Measurements from ENCODE around the gene CYGB.
"Not testable (repeated sequence)": the region's sequence is repeated elsewhere in the genome, so short reads cannot be mapped to it uniquely, and the experiment has no call there.

Gene CYGB

DNA sequence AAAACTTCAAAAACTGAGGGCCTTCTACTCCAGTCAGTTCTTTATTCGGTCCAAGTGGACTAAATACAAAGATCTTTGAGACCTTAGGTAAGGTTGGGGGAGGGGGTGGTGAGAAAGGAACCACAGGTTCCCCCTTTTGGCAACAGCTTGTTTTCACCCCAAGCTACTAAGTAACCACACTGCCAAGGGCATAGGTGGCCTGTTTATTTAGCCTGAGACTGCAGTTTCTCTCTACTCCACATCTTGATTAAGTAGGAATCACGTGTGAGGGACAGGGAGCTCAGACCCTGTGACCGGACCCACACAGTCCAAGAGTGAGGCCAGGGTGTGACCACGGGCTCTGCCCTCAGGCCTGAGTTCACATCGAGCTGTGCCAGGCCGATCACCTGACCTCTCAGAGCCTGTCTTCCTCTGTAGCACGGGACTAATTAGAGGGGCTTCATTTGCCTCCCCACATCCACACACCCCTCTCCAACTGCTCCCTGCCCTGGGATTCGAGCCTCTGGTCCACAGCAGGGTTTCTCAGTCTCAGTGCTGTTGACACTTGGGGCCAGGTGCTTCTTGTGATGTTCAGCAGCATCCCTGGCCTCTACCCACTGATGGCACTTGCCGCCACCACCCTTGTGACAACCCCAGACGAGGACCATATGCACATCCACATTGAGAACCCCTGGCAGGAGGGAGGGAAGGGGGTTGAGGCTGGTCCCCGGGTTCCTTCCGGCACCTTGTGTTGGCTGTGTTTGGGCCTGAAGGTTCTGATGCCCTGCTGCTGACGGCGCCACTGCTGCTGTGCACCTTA, 30.3 kb upstream of the CYGB start:
- no peak overlapping the region for H3K4me3 ChIP-seq (ENCODE audit: low read depth, low read length)
- TF ChIP-seq, protein P1, sequence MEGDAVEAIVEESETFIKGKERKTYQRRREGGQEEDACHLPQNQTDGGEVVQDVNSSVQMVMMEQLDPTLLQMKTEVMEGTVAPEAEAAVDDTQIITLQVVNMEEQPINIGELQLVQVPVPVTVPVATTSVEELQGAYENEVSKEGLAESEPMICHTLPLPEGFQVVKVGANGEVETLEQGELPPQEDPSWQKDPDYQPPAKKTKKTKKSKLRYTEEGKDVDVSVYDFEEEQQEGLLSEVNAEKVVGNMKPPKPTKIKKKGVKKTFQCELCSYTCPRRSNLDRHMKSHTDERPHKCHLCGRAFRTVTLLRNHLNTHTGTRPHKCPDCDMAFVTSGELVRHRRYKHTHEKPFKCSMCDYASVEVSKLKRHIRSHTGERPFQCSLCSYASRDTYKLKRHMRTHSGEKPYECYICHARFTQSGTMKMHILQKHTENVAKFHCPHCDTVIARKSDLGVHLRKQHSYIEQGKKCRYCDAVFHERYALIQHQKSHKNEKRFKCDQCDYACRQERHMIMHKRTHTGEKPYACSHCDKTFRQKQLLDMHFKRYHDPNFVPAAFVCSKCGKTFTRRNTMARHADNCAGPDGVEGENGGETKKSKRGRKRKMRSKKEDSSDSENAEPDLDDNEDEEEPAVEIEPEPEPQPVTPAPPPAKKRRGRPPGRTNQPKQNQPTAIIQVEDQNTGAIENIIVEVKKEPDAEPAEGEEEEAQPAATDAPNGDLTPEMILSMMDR (IDR thresholded peaks at IDR 0.05; ENCODE audit: borderline replicate concordance, insufficient read depth, low read depth, low read length), result no peak

DNA sequence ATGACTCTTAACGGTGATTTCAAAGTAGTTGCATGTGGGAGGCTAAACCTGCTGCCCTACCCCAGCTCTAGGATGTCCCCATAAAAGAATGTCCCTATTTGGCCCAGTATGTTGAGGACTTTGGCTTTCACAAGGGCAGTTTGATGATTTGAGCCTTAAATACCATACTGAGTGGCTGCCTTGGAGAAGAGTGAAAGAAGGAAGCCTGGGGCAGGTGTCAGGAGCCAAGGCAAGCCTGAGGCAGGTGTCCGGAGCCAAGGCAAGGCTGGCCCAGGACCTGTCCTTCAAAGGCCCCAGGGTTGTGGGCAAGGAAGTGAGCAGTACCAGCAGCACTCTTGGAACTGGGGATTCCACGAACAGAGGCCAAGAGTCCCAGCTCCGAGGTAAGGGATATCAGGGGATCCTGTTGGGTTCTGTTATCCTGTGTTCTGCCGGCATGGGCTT, 29.5 kb upstream of the CYGB start:
- TF ChIP-seq, protein P1 (IDR thresholded peaks at IDR 0.05; ENCODE audit: borderline replicate concordance, insufficient read depth, low read depth, low read length), result no peak
- no peak overlapping the region for H3K4me3 ChIP-seq (ENCODE audit: low read depth, low read length)

DNA sequence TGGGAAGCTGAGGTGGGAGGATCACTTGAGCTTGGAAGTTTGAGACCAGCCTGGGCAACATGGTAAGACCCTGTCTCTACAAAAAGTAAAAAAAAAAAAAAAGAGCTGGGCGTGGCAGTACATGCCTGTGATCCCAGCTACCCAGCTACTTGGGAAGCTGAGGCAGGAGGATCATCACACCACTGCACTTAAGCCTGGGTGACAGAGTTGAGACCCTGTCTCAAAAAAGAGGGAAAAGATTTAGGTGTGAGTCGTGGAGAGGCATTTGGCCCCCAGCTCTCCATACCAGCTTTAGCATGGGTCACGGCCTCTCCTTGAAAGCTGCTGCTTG, 29.1 kb upstream of the CYGB start:
- TF ChIP-seq, protein P1 (IDR thresholded peaks at IDR 0.05; ENCODE audit: borderline replicate concordance, insufficient read depth, low read depth, low read length), result no peak
- H3K4me3 ChIP-seq (ENCODE audit: low read depth, low read length), result no peak overlapping the region

DNA sequence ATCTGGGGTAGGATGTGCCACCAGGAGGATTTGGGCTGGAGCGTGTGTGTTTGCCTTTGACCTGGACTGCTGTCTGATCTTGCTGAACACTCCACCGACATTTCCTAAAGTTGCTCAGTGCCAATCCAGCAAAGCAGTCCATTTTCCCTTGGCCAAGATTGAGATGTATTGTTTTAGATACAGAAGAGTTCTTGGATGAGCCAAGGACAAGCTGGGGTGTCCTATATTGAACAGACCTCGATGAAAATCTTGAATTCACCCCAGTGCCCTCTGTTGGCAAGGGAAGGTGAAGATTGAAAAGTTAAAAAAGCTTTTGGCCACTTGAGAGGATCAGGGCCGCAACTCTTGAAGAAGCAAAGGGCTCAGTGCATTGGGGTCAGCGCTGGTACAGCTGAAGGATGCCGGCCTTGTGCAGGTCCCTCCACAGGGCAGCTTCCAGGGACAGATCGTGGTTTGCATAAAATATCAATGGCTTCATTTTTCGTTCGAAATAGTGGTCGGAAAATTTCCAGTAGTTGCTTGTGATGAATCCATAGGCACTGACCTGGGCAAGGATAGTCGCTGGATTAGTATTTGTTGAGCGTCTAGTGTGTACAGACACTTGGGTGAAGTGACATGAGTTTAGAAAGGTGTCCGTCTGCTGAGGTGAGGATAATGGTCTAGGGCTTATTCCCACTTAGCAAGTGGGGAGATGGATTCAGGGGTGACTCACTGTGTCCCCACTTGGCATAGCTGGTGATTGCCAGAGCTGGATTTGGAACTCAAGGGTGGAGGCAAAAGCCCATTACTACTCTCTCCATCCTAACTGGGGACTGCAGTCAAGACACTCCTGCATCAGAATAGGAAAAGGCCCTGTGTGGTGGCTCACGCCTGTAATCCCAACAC, 28.5 kb upstream of the CYGB start:
- H3K4me3 ChIP-seq (ENCODE audit: low read depth, low read length), result no peak overlapping the region
- TF ChIP-seq, protein P1 (IDR thresholded peaks at IDR 0.05; ENCODE audit: borderline replicate concordance, insufficient read depth, low read depth, low read length), result no peak

DNA sequence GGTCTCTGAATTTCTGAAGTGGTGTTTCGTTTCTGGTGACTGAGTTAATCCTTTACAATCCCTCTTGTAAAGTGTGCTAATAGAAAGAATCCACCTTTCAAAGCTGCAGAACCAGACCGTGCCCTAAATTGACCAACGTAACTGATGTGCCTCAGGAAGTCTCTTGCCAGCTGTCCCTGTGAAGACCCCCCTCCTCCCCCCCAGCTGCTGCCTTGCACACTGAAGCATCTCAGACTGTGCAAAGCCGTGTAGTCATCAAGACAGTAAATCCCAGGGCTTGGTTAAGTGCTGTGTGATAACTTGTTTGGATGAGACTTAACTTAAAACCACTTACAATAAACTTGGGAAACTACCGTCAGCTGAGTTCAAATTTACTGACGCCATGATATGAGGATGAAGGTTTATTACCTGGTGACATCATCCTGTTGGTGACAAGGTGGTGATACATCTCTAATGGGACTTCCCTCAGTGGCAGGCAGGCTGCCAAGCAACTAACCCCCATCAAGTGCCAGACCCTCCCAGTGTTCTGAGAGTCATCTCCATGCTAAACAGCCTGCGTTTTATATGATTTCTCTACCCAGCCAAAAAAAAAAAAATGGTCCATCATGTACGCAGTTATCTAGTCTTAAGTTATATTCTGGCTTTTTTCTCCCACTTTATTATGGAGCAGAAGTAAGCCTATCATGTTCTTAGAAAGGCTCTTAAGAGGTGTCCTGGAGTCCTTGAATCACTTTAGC, 27.6 kb upstream of the CYGB start:
- H3K4me3 ChIP-seq (ENCODE audit: low read depth, low read length), result not testable (repeated sequence)

DNA sequence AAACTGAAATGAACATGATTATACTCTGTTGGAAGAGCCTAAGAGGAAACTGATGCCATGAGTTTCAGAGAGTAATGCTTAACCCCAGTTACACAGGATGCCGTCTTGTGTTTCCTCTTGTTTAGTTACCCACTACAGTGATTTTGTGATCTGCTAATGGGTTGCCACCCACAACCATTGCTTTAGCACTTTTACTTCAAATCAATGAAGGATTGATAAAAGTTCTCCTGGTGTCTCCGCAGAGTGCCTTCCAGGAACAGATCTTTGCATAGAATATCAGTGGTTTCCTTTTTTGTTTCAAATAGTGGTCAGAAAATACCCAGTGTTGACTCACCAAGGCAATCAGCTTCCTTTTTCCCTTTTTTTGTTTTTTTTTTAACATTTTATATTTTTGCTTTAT, 25.9 kb upstream of the CYGB start:
- not testable (repeated sequence) for H3K4me3 ChIP-seq (ENCODE audit: low read depth, low read length)

DNA sequence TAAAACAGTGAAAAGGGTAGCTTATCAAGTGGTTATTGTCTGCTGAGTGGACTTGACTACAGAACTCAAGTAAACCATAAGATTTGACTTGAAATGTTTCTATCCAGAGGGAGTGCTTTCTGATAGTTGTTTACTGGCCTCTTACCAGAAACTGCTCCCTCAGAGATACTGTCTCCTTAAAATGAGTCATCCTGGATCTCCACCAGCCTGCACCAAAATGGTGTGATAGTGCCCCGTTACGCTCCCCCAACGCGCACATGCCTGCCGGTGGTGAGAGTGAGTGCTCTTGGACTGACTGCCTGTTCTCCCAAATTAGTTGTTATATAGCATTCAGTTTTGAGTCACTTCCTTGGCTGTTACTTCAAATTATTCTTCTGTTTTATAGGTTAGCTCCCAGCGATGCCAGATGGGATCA, 25.2 kb upstream of the CYGB start:
- H3K4me3 ChIP-seq (ENCODE audit: low read depth, low read length), result no peak overlapping the region

More for the DNA sequence above, 25.2 kb upstream of the CYGB start:
- TF ChIP-seq, protein P1 (IDR thresholded peaks at IDR 0.05; ENCODE audit: borderline replicate concordance, insufficient read depth, low read depth, low read length), result no peak

Measured in GM12875 (cell line).